HepG2 (cell line): ENCODE measurements around the gene TMEM14C. TPM values are rescaled to one million over a fixed set of nuclear protein-coding genes. Genes with fewer than 3 reads are reported as not detected.

ENCODE experiments used
- CHCHD3 ChIP-seq: sonication (generic); formaldehyde crosslinking; IDR thresholded peaks from 2 replicates; pipeline ENCODE4 v1.8.0; 2022; ENCODE audit warnings: mild to moderate bottlenecking, missing genetic modification reagents, moderate library complexity
- GATA4 ChIP-seq: sonication (generic); IDR thresholded peaks from 2 replicates; pipeline ENCODE4 v1.6.1; 2016; ENCODE audit warnings: antibody characterized with exemption, low read depth, borderline replicate concordance
- MAFF ChIP-seq: IDR thresholded peaks from 2 replicates; pipeline ENCODE4 v1.6.1; 2011; ENCODE audit warnings: low read depth, low read length, improper control_type of control experiment
- MIXL1 ChIP-seq: IDR thresholded peaks from 2 replicates; pipeline ENCODE4 v1.6.1; 2016
- NCOR1 ChIP-seq: fragments of 200-600 bp; sonication (generic); IDR thresholded peaks from 2 replicates; pipeline ENCODE4 v1.7.0; 2017; ENCODE audit warnings: antibody characterized with exemption, low read length, borderline replicate concordance
- NFKBIZ ChIP-seq: IDR thresholded peaks from 2 replicates; pipeline ENCODE4 v1.6.1; 2018; ENCODE audit warnings: missing genetic modification reagents, missing compliant biosample characterization
- PITX1 ChIP-seq: sonication (generic); formaldehyde crosslinking; IDR thresholded peaks from 2 replicates; pipeline ENCODE4 v1.5.1; 2020; ENCODE audit warnings: mild to moderate bottlenecking, missing genetic modification reagents
- PLRG1 ChIP-seq: fragments of 450-650 bp; conservative IDR thresholded peaks from 2 replicates; pipeline ENCODE4 v1.6.1; 2016
- ZBTB3 ChIP-seq: sonication (generic); formaldehyde crosslinking; IDR thresholded peaks from 2 replicates; pipeline ENCODE4 v1.4.0; 2020; ENCODE audit warnings: low read depth, mild to moderate bottlenecking, moderate library complexity, missing genetic modification reagents, borderline replicate concordance
- ZC3H13 ChIP-seq: sonication (generic); formaldehyde crosslinking; IDR thresholded peaks from 2 replicates; pipeline ENCODE4 v1.8.1; 2023; ENCODE audit warnings: mild to moderate bottlenecking, missing genetic modification reagents, moderate library complexity
- ZNF180 ChIP-seq: sonication (generic); formaldehyde crosslinking; IDR thresholded peaks from 2 replicates; pipeline ENCODE4 v1.4.0; 2020; ENCODE audit warnings: low read depth, missing genetic modification reagents, borderline replicate concordance
- ZNF253 ChIP-seq: sonication (generic); formaldehyde crosslinking; IDR thresholded peaks from 2 replicates; pipeline ENCODE4 v1.8.0; 2022; ENCODE audit warnings: mild to moderate bottlenecking, missing genetic modification reagents, borderline replicate concordance
- ZNF343 ChIP-seq: sonication (generic); formaldehyde crosslinking; IDR thresholded peaks from 2 replicates; pipeline ENCODE4 v1.4.0; 2020; ENCODE audit warnings: mild to moderate bottlenecking, missing genetic modification reagents
- ZNF367 ChIP-seq: sonication (generic); formaldehyde crosslinking; IDR thresholded peaks from 2 replicates; pipeline ENCODE4 v1.4.0; 2020; ENCODE audit warnings: missing genetic modification reagents, borderline replicate concordance
- ZNF567 ChIP-seq: sonication (generic); formaldehyde crosslinking; IDR thresholded peaks from 2 replicates; pipeline ENCODE4 v1.8.1; 2023; ENCODE audit warnings: mild to moderate bottlenecking, missing genetic modification reagents, borderline replicate concordance
- ZNF629 ChIP-seq: sonication (generic); formaldehyde crosslinking; conservative IDR thresholded peaks from 2 replicates; pipeline ENCODE4 v1.5.0; 2020; ENCODE audit warnings: missing genetic modification reagents
- ZNF709 ChIP-seq: sonication (generic); formaldehyde crosslinking; IDR thresholded peaks from 2 replicates; pipeline ENCODE4 v1.5.0; 2020; ENCODE audit warnings: mild to moderate bottlenecking, missing genetic modification reagents
- ZNF83 ChIP-seq: sonication (generic); formaldehyde crosslinking; IDR thresholded peaks from 2 replicates; pipeline ENCODE4 v1.4.0; 2020; ENCODE audit warnings: missing genetic modification reagents, mild to moderate bottlenecking, borderline replicate concordance
- ZSCAN9 ChIP-seq: IDR thresholded peaks from 2 replicates; pipeline ENCODE4 v1.6.1; 2016; ENCODE audit warnings: borderline replicate concordance
- polyA plus RNA-seq, 8 experiments: library from polyadenylated mRNA; depleted of rRNA in 3 of 8; stranded (reverse) in 7 of 8; unstranded in 1 of 8; fragments of >200 nt; fragmentation: Illumina TruSeq in 4 of 8; extraction: Trizol in 4 of 8; gene quantifications; 2 replicates each; pipeline versions ENCODE4 v1.2.1 to v1.2.3, GENCODE V29; 2011 to 2016; ENCODE audit warnings: low read depth in 4 of 8, missing spikeins in 1 of 8, mixed read lengths in 1 of 8; ENCODE audit not compliant: insufficient read depth in 1 of 8
- total RNA-seq, 5 experiments: library from RNA; depleted of rRNA; stranded (reverse); fragments of >200 nt; fragmentation: Illumina TruSeq; extraction: Trizol; gene quantifications; 2 replicates each; pipeline ENCODE4 v1.2.3, GENCODE V29; 2016; ENCODE audit warnings: low read depth in 1 of 5
- TF ChIP-seq, protein P1 (sequence below): sonication (generic); formaldehyde crosslinking; IDR thresholded peaks from 2 replicates; pipeline ENCODE4 v1.5.0; 2020; ENCODE audit warnings: mild to moderate bottlenecking, missing genetic modification reagents
- TF ChIP-seq, protein P2 (sequence below): IDR thresholded peaks from 2 replicates; pipeline ENCODE4 v1.6.1; 2016; ENCODE audit warnings: low read depth, control low read depth
- TF ChIP-seq, protein P3 (sequence below): sonication (generic); formaldehyde crosslinking; IDR thresholded peaks from 2 replicates; pipeline ENCODE4 v1.4.0; 2020; ENCODE audit warnings: missing genetic modification reagents
- TF ChIP-seq, protein P4 (sequence below): sonication (generic); formaldehyde crosslinking; IDR thresholded peaks from 2 replicates; pipeline ENCODE4 v1.4.0; 2020; ENCODE audit warnings: missing genetic modification reagents, borderline replicate concordance

TMEM14C gene
- total and polyA plus RNA-seq, 2 of the 13 experiments (the other 11 are each of a cell fraction or from before 2014, with no cell fraction given): 184 TPM

DNA sequence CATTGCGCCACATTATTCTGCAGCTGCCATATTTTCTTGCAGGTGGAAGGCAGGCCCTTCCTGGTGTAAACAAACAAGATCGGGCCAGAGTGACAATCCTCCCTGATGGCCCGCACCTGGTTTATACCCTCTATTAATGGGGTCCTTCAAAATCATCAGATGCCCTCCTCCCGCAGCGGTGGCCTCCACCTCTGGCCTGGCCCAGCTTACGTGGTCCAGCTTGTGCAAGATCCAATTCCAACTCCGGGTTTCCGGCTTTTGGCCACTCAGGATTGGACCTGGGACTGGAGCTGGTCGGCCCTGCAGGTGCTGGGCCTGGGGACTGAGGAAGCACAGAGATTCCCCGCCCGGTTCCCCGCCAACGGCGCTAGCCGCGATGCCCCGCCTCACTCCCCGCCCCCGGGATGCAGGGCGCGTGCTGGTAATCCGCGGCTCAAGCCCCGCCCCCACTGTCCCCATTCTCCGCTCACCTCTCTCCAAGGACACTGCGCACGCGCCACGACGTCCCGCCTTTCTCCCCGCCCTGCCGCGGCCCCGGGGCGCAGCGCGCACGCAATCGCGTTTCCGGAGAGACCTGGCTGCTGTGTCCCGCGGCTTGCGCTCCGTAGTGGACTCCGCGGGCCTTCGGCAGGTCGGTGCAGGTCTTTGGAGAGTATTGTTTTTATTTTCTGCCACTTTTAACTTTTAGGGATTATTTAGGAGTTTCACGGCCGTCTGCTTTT, 24.5 kb downstream of the TMEM14C start, which contains the start of gene TMEM14B (continued):
- TF ChIP-seq, protein P1, sequence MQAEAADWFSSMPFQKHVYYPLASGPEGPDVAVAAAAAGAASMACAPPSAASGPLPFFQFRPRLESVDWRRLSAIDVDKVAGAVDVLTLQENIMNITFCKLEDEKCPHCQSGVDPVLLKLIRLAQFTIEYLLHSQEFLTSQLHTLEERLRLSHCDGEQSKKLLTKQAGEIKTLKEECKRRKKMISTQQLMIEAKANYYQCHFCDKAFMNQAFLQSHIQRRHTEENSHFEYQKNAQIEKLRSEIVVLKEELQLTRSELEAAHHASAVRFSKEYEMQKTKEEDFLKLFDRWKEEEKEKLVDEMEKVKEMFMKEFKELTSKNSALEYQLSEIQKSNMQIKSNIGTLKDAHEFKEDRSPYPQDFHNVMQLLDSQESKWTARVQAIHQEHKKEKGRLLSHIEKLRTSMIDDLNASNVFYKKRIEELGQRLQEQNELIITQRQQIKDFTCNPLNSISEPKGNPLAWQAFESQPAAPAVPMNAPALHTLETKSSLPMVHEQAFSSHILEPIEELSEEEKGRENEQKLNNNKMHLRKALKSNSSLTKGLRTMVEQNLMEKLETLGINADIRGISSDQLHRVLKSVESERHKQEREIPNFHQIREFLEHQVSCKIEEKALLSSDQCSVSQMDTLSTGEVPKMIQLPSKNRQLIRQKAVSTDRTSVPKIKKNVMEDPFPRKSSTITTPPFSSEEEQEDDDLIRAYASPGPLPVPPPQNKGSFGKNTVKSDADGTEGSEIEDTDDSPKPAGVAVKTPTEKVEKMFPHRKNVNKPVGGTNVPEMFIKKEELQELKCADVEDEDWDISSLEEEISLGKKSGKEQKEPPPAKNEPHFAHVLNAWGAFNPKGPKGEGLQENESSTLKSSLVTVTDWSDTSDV (CRISPR knock-in tag): peak; percentile 77; the same call in 1 of the 2 replicates
- TF ChIP-seq MIXL1 (CRISPR knock-in tag): peak; percentile 66
- TF ChIP-seq ZSCAN9 (CRISPR knock-in tag): peak; percentile 91
- TF ChIP-seq ZNF567: peak; percentile 88
- TF ChIP-seq ZNF180 (CRISPR knock-in tag): no peak
- peak; percentile 84 for TF ChIP-seq CHCHD3 (CRISPR knock-in tag)
- TF ChIP-seq ZNF343 (CRISPR knock-in tag): 0 out of 2 replicates have a peak, but pooled peaks have one; percentile 75
- TF ChIP-seq, protein P2, sequence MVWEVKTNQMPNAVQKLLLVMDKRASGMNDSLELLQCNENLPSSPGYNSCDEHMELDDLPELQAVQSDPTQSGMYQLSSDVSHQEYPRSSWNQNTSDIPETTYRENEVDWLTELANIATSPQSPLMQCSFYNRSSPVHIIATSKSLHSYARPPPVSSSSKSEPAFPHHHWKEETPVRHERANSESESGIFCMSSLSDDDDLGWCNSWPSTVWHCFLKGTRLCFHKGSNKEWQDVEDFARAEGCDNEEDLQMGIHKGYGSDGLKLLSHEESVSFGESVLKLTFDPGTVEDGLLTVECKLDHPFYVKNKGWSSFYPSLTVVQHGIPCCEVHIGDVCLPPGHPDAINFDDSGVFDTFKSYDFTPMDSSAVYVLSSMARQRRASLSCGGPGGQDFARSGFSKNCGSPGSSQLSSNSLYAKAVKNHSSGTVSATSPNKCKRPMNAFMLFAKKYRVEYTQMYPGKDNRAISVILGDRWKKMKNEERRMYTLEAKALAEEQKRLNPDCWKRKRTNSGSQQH (CRISPR knock-in tag): peak; percentile 80
- no peak for TF ChIP-seq MAFF
- TF ChIP-seq, protein P3, sequence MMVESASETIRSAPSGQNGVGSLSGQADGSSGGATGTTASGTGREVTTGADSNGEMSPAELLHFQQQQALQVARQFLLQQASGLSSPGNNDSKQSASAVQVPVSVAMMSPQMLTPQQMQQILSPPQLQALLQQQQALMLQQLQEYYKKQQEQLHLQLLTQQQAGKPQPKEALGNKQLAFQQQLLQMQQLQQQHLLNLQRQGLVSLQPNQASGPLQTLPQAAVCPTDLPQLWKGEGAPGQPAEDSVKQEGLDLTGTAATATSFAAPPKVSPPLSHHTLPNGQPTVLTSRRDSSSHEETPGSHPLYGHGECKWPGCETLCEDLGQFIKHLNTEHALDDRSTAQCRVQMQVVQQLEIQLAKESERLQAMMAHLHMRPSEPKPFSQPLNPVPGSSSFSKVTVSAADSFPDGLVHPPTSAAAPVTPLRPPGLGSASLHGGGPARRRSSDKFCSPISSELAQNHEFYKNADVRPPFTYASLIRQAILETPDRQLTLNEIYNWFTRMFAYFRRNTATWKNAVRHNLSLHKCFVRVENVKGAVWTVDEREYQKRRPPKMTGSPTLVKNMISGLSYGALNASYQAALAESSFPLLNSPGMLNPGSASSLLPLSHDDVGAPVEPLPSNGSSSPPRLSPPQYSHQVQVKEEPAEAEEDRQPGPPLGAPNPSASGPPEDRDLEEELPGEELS (CRISPR knock-in tag): peak; percentile 75
- TF ChIP-seq ZNF253 (CRISPR knock-in tag): no peak; the same call in 1 of the 2 replicates
- peak; percentile 19; the same call in 1 of the 2 replicates for TF ChIP-seq ZNF629 (CRISPR knock-in tag)
- TF ChIP-seq ZBTB3 (CRISPR knock-in tag): 0 out of 2 replicates have a peak, but pooled peaks have one; percentile 30
- TF ChIP-seq ZNF367 (CRISPR knock-in tag): no peak; the same call in 1 of the 2 replicates
- TF ChIP-seq ZNF83 (CRISPR knock-in tag): no peak
- TF ChIP-seq ZC3H13 (CRISPR knock-in tag): peak; percentile 95
- peak; percentile 95; the same call in 1 of the 2 replicates for TF ChIP-seq ZNF709 (CRISPR knock-in tag)
- TF ChIP-seq, protein P4, sequence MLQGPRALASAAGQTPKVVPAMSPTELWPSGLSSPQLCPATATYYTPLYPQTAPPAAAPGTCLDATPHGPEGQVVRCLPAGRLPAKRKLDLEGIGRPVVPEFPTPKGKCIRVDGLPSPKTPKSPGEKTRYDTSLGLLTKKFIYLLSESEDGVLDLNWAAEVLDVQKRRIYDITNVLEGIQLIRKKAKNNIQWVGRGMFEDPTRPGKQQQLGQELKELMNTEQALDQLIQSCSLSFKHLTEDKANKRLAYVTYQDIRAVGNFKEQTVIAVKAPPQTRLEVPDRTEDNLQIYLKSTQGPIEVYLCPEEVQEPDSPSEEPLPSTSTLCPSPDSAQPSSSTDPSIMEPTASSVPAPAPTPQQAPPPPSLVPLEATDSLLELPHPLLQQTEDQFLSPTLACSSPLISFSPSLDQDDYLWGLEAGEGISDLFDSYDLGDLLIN (CRISPR knock-in tag): peak; percentile 92; the same call in 1 of the 2 replicates
- TF ChIP-seq GATA4: no peak; the same call in 1 of the 2 replicates
- TF ChIP-seq NCOR1: peak; percentile 52; the same call in 1 of the 2 replicates
- peak; percentile 98 for TF ChIP-seq PITX1
- TF ChIP-seq NFKBIZ (CRISPR knock-in tag): peak; percentile 5; the same call in 1 of the 2 replicates
- no peak for TF ChIP-seq PLRG1
